ENCODE results near the gene ENTR1.

Gene ENTR1, protein sequence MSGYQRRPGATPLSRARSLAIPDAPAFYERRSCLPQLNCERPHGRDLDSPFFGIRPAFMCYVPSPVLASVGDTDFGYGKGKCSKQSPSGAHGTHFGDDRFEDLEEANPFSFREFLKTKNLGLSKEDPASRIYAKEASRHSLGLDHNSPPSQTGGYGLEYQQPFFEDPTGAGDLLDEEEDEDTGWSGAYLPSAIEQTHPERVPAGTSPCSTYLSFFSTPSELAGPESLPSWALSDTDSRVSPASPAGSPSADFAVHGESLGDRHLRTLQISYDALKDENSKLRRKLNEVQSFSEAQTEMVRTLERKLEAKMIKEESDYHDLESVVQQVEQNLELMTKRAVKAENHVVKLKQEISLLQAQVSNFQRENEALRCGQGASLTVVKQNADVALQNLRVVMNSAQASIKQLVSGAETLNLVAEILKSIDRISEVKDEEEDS

DNA sequence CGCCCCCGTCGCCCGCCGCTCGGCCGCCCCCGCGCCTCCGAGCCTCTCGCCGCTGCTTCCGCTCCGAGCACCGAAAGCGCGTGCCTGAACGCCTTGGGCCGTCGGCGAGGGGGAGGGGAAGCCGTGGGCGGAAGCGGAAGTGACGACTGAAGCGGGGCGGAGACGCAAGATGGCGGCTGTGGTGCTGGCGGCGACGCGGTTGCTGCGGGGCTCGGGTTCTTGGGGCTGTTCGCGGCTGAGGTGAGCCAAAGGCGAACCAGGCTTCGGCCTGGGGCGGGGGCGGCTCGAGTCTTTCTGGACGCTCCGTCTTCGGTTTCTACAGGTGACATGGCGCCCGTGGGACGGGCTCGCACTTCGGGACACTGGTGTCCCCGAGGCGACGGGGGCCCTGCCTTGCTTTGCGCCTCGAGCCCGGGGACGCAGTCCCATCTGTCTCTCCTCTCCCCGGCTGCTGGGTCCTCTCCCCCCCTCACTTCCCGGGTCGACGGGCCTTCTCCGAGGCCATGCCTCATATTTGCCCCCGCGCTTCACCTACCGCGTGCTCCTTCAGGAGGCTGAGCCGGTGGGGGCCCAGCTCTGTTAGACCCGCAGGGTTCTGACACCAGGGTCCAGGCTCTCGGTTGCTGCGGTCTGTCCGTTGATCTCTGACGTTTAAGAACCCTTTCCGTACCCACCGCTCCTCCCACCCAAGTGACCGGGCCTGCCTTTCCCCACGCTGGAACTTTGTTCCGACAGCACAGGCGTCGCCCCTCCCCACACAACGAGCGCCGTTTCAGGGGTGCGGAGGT is at the start of gene ENTR1, which contains the start of gene PMPCA:
ENTR1 (minus strand) TSS at position 115 of the 788 bp plus-strand sequence. CDS start 217 bp downstream, outside the sequence.
PMPCA (plus strand) TSS at position 159 of the 788 bp plus-strand sequence; CDS start at position 170, 11 bp downstream.
- peak; percentile 91 for DNase-seq (ENCODE audit: low read depth)

- no peak for DNase-seq (ENCODE audit: low read depth)
These were observed 49.0 kb upstream of the ENTR1 start for GRCh38 chr9:136459425-136459824.

- DNase-seq (ENCODE audit: low read depth): no peak
These were observed 46.9 kb upstream of the ENTR1 start for GRCh38 chr9:136457326-136457725.

GRCh38 chr9:136456258-136456657 is 45.8 kb upstream of the ENTR1 start:
- no peak for DNase-seq (ENCODE audit: low read depth)

- DNase-seq (ENCODE audit: low read depth): no peak
These were observed 44.9 kb upstream of the ENTR1 start for GRCh38 chr9:136455043-136456002.

GRCh38 chr9:136454026-136454796 is 43.8 kb upstream of the ENTR1 start:
- DNase-seq (ENCODE audit: low read depth): no peak

GRCh38 chr9:136453326-136453725 is 42.9 kb upstream of the ENTR1 start:
- DNase-seq (ENCODE audit: low read depth): no peak

DNA sequence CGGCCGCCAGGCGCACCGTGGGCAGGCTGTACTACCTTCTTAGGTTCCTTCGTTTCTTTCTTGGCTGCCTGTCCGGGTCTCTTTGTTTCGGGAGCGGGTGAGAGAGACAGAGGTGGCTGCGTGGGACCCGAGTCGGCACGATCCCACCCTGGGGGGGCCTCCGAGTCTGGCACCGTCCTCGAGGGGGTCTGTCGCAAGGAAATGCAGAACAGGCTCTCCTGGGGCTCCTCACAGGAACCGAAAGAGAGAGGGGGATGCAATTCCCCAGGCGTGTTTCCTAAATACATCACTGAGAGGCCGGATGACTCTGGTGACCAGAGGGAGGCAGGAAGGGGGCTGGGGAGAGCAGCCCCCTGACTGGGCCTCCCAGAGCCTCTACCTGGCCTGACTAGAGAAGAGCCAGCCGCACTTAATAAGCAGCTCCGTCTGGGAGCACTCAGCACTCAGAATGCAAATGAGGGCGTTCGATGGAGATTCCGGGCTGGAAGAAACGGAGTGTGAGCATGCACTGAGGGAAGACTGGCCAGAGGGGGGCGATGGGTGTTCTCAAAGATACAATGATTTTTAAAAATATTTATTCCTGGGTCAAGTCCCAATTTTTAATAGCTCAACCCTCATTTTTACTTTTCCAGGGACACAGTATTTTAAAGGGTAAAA is 40.9 kb upstream of the ENTR1 start:
- DNase-seq (ENCODE audit: low read depth): no peak

GRCh38 chr9:136448655-136449054 is 38.2 kb upstream of the ENTR1 start:
- no peak for DNase-seq (ENCODE audit: low read depth)

DNA sequence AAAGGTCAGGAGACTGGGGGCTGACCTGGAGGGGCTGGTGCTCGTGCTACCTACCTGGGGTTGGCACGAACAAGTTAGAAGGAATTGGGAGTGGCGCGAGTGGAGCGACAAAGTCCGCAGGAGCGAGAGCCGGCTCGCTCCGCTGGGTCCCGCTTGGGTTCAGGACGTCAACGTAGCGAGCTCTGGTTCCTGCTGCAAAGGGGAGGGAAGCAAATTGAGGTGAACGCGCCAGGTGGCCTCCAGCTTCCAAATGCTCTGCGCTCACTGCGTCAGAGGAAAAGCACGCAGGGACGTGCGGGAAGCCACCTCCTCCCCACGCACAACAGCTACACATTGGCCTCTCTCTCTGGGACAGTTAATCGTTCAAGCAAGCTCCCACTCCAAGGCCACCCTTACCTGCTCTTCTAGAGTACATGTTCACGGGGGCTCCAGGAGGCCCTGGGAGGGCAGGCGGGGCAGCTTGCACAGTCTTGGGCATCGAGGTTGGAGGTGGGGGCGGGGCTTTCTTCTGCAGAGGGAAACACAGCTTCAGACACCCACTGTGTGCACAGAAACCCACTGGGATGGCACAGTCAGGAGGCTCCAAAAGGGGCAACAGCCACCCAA is 36.9 kb upstream of the ENTR1 start:
- DNase-seq (ENCODE audit: low read depth): no peak

DNA sequence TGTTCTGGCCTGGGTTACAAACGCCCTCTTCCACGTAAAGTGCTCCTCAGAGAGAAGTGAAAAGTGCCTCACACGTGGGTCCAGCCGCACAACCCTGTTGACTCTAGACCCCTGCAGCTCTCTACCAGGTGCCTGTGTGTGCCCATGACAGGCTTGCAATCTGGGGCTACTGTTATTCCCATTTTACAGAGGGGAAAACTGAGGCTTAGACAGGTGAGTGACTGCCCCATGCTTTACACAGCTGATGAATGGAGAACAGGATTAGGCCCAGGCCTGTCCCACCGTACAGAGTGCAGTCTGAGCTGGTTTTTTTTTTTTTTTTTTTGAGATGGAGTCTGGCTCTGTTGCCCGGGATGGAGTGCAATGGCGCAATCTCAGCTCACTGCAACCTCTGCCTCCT is 35.4 kb upstream of the ENTR1 start:
- DNase-seq (ENCODE audit: low read depth): no peak

GRCh38 chr9:136444102-136444501 is 33.7 kb upstream of the ENTR1 start:
- DNase-seq (ENCODE audit: low read depth): no peak

DNA sequence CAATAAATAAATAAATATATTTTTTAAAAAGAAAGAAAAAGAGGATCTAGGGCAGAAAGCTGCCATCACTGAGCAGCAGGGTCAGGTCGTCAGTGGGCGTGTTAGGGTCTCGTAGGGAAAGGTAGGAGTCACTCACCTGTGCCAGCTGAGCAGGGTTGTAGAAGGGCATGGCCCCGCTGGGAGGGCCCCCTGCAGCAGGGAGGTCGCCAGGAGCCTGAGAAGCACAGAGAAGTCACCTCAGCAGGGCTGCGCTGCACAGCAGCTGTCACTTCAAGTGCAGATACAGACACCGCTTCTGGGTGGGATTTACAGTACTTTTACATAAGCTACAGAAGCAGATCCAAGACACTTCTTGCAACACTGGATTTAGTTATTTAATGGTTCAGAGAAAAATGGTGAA is 33.3 kb upstream of the ENTR1 start:
- DNase-seq (ENCODE audit: low read depth): no peak

DNA sequence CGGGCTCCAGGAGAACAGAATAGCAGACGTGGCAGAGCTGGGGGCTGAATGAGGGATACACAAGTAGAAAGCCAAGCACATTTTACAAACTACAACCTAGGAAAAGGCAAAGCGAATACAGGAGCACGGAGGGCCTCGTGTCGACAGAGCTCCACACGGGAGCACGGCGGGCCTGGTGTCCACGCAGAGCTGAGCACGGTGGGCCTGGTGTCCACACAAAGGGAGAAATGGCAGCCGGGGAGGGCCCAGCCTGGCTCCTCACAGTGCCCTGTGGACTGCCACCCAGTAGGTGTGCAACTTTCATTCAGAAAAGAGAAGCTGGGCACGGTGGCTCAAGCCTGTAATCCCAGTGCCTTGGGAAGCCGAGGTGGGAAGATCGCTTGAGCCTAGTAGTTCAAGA is 32.7 kb upstream of the ENTR1 start:
- DNase-seq (ENCODE audit: low read depth): no peak

DNA sequence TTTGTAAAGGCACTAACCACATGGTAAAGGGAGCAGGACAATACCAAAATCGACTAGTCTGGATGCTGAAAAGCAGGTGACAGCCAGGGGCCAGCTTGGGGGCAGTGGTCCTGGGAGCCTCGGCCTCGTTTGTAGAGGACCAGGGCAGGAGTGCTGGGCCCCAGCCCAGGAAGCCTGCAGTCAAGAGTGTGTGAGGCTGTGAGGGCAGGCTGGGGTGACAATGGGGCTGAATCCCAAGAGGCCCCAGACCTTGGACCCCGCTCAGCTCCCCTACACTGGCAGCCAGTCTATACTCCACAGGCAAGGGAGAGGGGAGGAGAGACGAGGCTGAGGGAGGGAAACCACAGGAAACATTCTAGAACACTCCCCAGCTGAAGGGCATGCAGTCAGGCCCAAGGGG is 31.9 kb upstream of the ENTR1 start:
- no peak for DNase-seq (ENCODE audit: low read depth)

DNA sequence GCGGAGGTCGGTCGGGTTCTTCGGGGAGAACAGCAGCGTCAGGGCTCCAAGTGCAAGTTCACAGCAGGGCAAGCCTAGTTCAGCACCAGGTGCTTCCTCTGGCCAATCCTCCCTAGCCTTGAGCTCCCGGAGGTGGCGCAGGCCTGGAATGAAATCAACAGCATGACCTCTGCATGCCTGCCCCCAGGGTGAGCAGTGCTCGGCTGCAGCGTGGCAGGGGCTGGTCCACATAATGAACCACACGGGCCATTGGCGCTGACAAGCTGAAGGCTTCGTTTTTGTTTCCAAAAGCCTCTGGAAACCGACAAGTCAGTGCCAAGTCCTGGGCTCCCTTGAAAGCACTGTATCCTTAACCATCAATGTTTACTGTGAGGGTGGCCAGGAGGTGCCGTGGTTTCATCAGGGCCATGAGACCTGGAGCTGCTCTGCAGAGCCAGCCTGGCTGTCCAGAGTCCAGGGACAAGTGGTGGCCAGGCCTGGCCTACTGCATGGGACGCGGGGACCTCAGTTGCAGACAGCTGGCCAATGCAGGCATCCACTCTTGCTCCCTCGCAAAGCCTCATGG is 31.3 kb upstream of the ENTR1 start:
- no peak for DNase-seq (ENCODE audit: low read depth)

DNA sequence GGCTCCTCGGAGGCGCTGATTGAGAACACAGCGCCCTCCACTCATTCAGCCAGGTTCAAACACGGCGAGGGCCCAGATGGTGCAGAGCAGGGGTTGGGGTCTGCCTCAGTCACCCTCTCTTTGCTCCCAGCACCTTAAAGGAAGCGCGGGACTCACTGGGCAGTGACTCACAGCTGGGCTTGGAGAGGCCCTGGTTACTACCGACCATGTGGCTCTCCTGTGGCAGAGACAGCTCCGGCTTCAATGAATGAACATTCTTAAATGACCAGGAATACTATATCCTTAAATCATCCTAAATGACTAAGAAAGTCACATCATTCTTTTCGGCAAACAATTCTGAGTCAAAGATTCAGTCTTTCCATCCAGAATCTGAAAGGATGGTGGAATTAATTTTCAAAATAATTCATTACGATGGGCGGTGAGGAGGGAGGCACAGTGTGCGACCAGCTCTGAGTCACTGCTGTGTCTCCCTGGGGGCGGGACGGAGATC is 30.8 kb upstream of the ENTR1 start:
- DNase-seq (ENCODE audit: low read depth): no peak

GRCh38 chr9:136439481-136440408 is 29.3 kb upstream of the ENTR1 start, which contains the start of gene INPP5E:
Gene INPP5E (minus strand): TSS chr9:136439845. CDS start chr9:136439419, 426 bp downstream.
- peak; percentile 80 for DNase-seq (ENCODE audit: low read depth)
